ENCODE results near the gene STAT5A. TPM values are rescaled to one million over a fixed set of nuclear protein-coding genes. Genes with fewer than 3 reads are reported as not detected.

The STAT5A gene
- total and polyA plus RNA-seq, 2 experiments from 2014 or later: 2.3 to 18.1 TPM

DNA sequence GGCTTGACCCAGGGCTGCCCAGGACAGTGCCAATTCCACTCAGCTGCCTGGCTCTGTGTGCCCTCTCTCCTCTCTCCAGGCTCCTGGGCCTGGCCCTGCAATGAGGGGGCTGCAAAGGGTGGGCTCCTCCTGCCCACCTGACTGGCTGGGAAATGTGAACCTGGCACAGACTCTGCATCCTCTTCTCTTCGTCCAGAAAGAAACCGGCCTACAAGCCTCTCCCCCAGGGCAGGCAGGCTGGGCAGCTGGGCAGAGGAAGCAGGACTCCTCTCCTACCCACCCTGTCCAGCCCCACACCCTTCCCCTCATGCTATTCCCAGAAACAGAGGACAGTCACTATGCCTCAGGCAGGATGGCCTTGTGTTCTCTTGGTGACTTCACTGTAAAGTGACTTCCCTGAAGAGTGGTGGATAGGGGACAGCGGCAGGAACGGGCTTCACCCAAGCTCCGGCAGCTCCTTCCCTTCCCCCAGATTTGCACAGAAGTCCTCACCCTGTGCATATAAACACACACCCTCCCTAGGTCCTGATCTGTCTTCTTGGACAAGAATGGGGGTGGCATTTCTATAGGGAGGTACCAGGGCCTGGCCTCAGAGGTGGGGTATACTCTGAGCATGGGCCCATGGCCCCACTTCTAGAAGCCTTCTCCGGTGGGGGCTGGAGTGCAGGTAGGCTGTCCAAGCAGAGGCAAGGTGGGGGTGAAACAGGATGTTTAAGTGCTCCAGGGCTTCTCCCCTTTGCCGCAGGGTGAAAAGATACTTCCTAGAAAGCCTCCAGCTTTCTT lies 4.9 kb upstream of the STAT5A start (continued):
- TF ChIP-seq EZH2 (IDR thresholded peaks at IDR 0.05; ENCODE audit: low read depth, unreplicated experiment) (no peak), POLR2AphosphoS5 (IDR thresholded peaks at IDR 0.05; ENCODE audit: low read depth) (no peak), ETS1 (IDR thresholded peaks at IDR 0.05) (no peak)

DNA sequence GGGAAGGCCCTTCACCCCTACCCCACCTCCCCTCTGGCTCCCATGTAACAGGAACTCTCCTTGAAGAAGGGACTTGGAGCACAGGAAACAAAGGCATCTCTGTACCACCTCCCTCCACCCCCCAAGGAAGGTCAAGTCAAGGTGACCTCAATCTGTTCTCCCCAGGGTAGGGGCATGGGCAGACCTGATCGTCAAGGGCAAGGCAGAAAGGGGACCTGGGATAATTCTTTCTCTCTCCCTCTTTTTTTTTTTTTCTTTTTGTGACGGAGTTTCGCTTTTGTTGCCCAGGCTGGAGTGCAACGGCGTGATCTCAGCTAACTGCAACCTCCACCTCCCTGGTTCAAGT lies 4.3 kb upstream of the STAT5A start:
- no peaks in the 10 kb centered on the region for H3K36me3 ChIP-seq (ENCODE audit: insufficient read depth)
- H3K79me2 ChIP-seq (replicated peaks; ENCODE audit: insufficient read depth): no peaks in the 10 kb centered on the region
- H3K9me3 Mint-ChIP-seq: no peaks in the 10 kb centered on the region
- H3K4me3 ChIP-seq: no peak overlapping the region
- H3K4me2 ChIP-seq: no peak overlapping the region
- peaks cover 26% of the 10 kb centered on the region for H3K27me3 Mint-ChIP-seq (ENCODE audit: insufficient read depth, low read depth, poor library complexity)
- 0 out of 2 replicates have a peak, but pooled peaks cover 9% of the 10 kb centered on the region for H3F3A ChIP-seq (replicated peaks; ENCODE audit: low read depth)
- H4K20me1 ChIP-seq (replicated peaks; ENCODE audit: insufficient read depth): no peaks in the 10 kb centered on the region
- H3K27ac Mint-ChIP-seq: no peak overlapping the region
- no peaks in the 10 kb centered on the region for H3K36me3 Mint-ChIP-seq (ENCODE audit: low read depth)
- no peak overlapping the region for H3K4me3 Mint-ChIP-seq
- DNase-seq (ENCODE audit: low spot score) (no peak), ATAC-seq (no peak)
- H3K27me3 ChIP-seq (ENCODE audit: insufficient read depth): peaks cover 24% of the 10 kb centered on the region
- H3K4me1 ChIP-seq (ENCODE audit: insufficient read depth): peaks cover 13% of the 10 kb centered on the region
- no peak overlapping the region for H2AFZ ChIP-seq
- peaks cover 29% of the 10 kb centered on the region for H3K4me1 Mint-ChIP-seq
- H3K27ac ChIP-seq (ENCODE audit: low read depth): no peak overlapping the region
- no peaks in the 10 kb centered on the region for H3K9me2 ChIP-seq (ENCODE audit: insufficient read depth)
- TF ChIP-seq POLR2AphosphoS5 (IDR thresholded peaks at IDR 0.05; ENCODE audit: low read depth) (no peak), JUNB (IDR thresholded peaks at IDR 0.05; ENCODE audit: unreplicated experiment) (no peak), CTCF (conservative IDR thresholded peaks at IDR 0.05; ENCODE audit: low read depth in 2 of 2) (no peak), NANOG (IDR thresholded peaks at IDR 0.05; ENCODE audit: borderline replicate concordance) (no peak), EZH2 (IDR thresholded peaks at IDR 0.05; ENCODE audit: low read depth, unreplicated experiment) (no peak), STAT1 (IDR thresholded peaks at IDR 0.05; ENCODE audit: unreplicated experiment) (no peak), EZH2phosphoT487 (IDR thresholded peaks at IDR 0.05; ENCODE audit: unreplicated experiment) (no peak), CREB1 (CRISPR knock-in tag; IDR thresholded peaks at IDR 0.05; ENCODE audit: low read depth) (no peak), REST (IDR thresholded peaks at IDR 0.05; ENCODE audit: unreplicated experiment) (no peak), ZNF462 (CRISPR knock-in tag; IDR thresholded peaks at IDR 0.05) (no peak), ZNF331 (CRISPR knock-in tag; IDR thresholded peaks at IDR 0.05; ENCODE audit: low read depth) (no peak)

Measured in GM23338 (cell line).